ENCODE results near the gene ADGRF4. TPM values are rescaled to one million over a fixed set of nuclear protein-coding genes. Genes with fewer than 3 reads are reported as not detected.

ADGRF4 gene
- polyA plus RNA-seq, 1 donor from 2014 or later, result not detected

- no peak overlapping the region for H3K4me3 ChIP-seq (ENCODE audit: low read length)
- H3K36me3 ChIP-seq (ENCODE audit: insufficient read depth, low read length), result no peaks in the 10 kb centered on the region
- no peak overlapping the region for H2AFZ ChIP-seq (ENCODE audit: low read depth, low read length)
- H3K9me3 ChIP-seq (ENCODE audit: low read length), result no peaks in the 10 kb centered on the region
- H3F3A ChIP-seq (ENCODE audit: insufficient read depth, low read length, poor library complexity, severe bottlenecking), result no peaks in the 10 kb centered on the region
- TF ChIP-seq EP300 (conservative IDR thresholded peaks at IDR 0.05; ENCODE audit: poor library complexity, severe bottlenecking), result no peak
- no peak for TF ChIP-seq TAF1 (IDR thresholded peaks at IDR 0.05; ENCODE audit: low read depth)
- no peak overlapping the region for H3K27ac ChIP-seq (ENCODE audit: low read length)
- no peak overlapping the region for H3K4me2 ChIP-seq (ENCODE audit: low read length)
- H3K9me2 ChIP-seq (ENCODE audit: insufficient read depth, low read length), result no peaks in the 10 kb centered on the region
- H3K9ac ChIP-seq (ENCODE audit: low read length), result no peak overlapping the region
- H3K79me2 ChIP-seq (replicated peaks; ENCODE audit: insufficient read depth, low read length), result no peaks in the 10 kb centered on the region
- no peaks in the 10 kb centered on the region for H3K27me3 ChIP-seq (ENCODE audit: insufficient read depth, low read depth, low read length)
- no peaks in the 10 kb centered on the region for H4K20me1 ChIP-seq (ENCODE audit: insufficient read depth)
These were observed 46.9 kb upstream of the ADGRF4 start for GRCh38 chr6:47651505-47651944.

DNA sequence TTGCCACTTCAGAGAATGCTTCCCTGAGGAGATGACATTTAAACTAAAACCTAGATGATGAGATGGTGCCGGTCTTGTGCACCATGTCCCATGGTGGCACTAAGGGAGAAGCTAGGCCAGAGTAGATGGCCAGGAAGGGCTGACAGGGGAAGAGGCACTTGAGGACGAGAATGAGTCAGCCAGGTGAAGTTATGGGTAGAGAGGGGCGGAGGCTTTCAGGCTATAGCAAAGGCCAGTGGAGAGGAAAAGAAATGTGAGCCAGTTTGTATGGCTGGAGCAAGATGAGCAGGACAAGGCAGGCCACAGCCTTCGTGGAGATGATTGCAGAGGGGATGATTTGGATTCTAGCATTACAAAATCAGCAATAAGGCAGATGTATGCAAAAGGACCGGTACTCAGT lies 44.7 kb upstream of the ADGRF4 start:
- Histone ChIP-seq H3K4me2 (ENCODE audit: low read length) (no peak overlapping the region), H3K9ac (ENCODE audit: low read length) (no peak overlapping the region), H3K9me2 (ENCODE audit: insufficient read depth, low read length) (no peaks in the 10 kb centered on the region), H3K4me3 (ENCODE audit: low read length) (no peak overlapping the region), H2AFZ (ENCODE audit: low read depth, low read length) (no peak overlapping the region), H3K36me3 (ENCODE audit: insufficient read depth, low read length) (no peaks in the 10 kb centered on the region), H3K9me3 (ENCODE audit: low read length) (no peaks in the 10 kb centered on the region), H4K20me1 (ENCODE audit: insufficient read depth) (no peaks in the 10 kb centered on the region), H3K27me3 (ENCODE audit: insufficient read depth, low read depth, low read length) (no peaks in the 10 kb centered on the region), H3K79me2 (replicated peaks; ENCODE audit: insufficient read depth, low read length) (no peaks in the 10 kb centered on the region), H3K27ac (ENCODE audit: low read length) (no peak overlapping the region), H3F3A (ENCODE audit: insufficient read depth, low read length, poor library complexity, severe bottlenecking) (no peaks in the 10 kb centered on the region)
- TF ChIP-seq, protein P1, sequence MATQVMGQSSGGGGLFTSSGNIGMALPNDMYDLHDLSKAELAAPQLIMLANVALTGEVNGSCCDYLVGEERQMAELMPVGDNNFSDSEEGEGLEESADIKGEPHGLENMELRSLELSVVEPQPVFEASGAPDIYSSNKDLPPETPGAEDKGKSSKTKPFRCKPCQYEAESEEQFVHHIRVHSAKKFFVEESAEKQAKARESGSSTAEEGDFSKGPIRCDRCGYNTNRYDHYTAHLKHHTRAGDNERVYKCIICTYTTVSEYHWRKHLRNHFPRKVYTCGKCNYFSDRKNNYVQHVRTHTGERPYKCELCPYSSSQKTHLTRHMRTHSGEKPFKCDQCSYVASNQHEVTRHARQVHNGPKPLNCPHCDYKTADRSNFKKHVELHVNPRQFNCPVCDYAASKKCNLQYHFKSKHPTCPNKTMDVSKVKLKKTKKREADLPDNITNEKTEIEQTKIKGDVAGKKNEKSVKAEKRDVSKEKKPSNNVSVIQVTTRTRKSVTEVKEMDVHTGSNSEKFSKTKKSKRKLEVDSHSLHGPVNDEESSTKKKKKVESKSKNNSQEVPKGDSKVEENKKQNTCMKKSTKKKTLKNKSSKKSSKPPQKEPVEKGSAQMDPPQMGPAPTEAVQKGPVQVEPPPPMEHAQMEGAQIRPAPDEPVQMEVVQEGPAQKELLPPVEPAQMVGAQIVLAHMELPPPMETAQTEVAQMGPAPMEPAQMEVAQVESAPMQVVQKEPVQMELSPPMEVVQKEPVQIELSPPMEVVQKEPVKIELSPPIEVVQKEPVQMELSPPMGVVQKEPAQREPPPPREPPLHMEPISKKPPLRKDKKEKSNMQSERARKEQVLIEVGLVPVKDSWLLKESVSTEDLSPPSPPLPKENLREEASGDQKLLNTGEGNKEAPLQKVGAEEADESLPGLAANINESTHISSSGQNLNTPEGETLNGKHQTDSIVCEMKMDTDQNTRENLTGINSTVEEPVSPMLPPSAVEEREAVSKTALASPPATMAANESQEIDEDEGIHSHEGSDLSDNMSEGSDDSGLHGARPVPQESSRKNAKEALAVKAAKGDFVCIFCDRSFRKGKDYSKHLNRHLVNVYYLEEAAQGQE (IDR thresholded peaks at IDR 0.05; ENCODE audit: borderline replicate concordance), result no peak
- TF ChIP-seq MXI1 (conservative IDR thresholded peaks at IDR 0.05; ENCODE audit: poor library complexity, severe bottlenecking) (no peak), RAD21 (conservative IDR thresholded peaks at IDR 0.05) (no peak), SMC3 (conservative IDR thresholded peaks at IDR 0.05; ENCODE audit: poor library complexity) (no peak), TAF1 (IDR thresholded peaks at IDR 0.05; ENCODE audit: low read depth) (no peak), POLR2AphosphoS5 (IDR thresholded peaks at IDR 0.05) (no peak), EP300 (conservative IDR thresholded peaks at IDR 0.05; ENCODE audit: poor library complexity, severe bottlenecking) (no peak), EZH2 (IDR thresholded peaks at IDR 0.05; ENCODE audit: borderline replicate concordance, insufficient read depth, low read length, poor library complexity, severe bottlenecking) (no peak)
- TF ChIP-seq, protein P2, sequence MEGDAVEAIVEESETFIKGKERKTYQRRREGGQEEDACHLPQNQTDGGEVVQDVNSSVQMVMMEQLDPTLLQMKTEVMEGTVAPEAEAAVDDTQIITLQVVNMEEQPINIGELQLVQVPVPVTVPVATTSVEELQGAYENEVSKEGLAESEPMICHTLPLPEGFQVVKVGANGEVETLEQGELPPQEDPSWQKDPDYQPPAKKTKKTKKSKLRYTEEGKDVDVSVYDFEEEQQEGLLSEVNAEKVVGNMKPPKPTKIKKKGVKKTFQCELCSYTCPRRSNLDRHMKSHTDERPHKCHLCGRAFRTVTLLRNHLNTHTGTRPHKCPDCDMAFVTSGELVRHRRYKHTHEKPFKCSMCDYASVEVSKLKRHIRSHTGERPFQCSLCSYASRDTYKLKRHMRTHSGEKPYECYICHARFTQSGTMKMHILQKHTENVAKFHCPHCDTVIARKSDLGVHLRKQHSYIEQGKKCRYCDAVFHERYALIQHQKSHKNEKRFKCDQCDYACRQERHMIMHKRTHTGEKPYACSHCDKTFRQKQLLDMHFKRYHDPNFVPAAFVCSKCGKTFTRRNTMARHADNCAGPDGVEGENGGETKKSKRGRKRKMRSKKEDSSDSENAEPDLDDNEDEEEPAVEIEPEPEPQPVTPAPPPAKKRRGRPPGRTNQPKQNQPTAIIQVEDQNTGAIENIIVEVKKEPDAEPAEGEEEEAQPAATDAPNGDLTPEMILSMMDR (IDR thresholded peaks at IDR 0.05; ENCODE audit: poor library complexity, severe bottlenecking), result no peak

- Histone ChIP-seq H3K4me3 (ENCODE audit: low read length) (no peak overlapping the region), H3K27me3 (ENCODE audit: insufficient read depth, low read depth, low read length) (no peaks in the 10 kb centered on the region), H3F3A (ENCODE audit: insufficient read depth, low read length, poor library complexity, severe bottlenecking) (no peaks in the 10 kb centered on the region), H3K9ac (ENCODE audit: low read length) (no peak overlapping the region), H3K27ac (ENCODE audit: low read length) (no peak overlapping the region), H2AFZ (ENCODE audit: low read depth, low read length) (no peak overlapping the region), H3K79me2 (replicated peaks; ENCODE audit: insufficient read depth, low read length) (no peaks in the 10 kb centered on the region), H3K9me3 (ENCODE audit: low read length) (no peaks in the 10 kb centered on the region), H3K9me2 (ENCODE audit: insufficient read depth, low read length) (no peaks in the 10 kb centered on the region), H3K36me3 (ENCODE audit: insufficient read depth, low read length) (no peaks in the 10 kb centered on the region), H3K4me2 (ENCODE audit: low read length) (no peak overlapping the region), H4K20me1 (ENCODE audit: insufficient read depth) (no peaks in the 10 kb centered on the region)
- no peak for TF ChIP-seq EZH2 (IDR thresholded peaks at IDR 0.05; ENCODE audit: borderline replicate concordance, insufficient read depth, low read length, poor library complexity, severe bottlenecking)
- TF ChIP-seq TAF1 (IDR thresholded peaks at IDR 0.05; ENCODE audit: low read depth), result no peak
- TF ChIP-seq SMC3 (conservative IDR thresholded peaks at IDR 0.05; ENCODE audit: poor library complexity), result no peak
- TF ChIP-seq POLR2AphosphoS5 (IDR thresholded peaks at IDR 0.05), result no peak
- TF ChIP-seq, protein P2 (IDR thresholded peaks at IDR 0.05; ENCODE audit: poor library complexity, severe bottlenecking), result no peak
- TF ChIP-seq EP300 (conservative IDR thresholded peaks at IDR 0.05; ENCODE audit: poor library complexity, severe bottlenecking), result no peak
- TF ChIP-seq, protein P1 (IDR thresholded peaks at IDR 0.05; ENCODE audit: borderline replicate concordance), result no peak
- no peak for TF ChIP-seq MXI1 (conservative IDR thresholded peaks at IDR 0.05; ENCODE audit: poor library complexity, severe bottlenecking)
- no peak for TF ChIP-seq RAD21 (conservative IDR thresholded peaks at IDR 0.05)
These were observed 44.1 kb upstream of the ADGRF4 start for GRCh38 chr6:47654255-47654654.
